Lung microvascular endothelial cell (primary cell): ENCODE data around the gene APMAP. TPM values are rescaled to one million over a fixed set of nuclear protein-coding genes. Genes with fewer than 3 reads are reported as not detected.
A peak's percentile ranks its signal among the peaks of the same experiment; 100 is the strongest.
"Not testable (repeated sequence)": the region's sequence is repeated elsewhere in the genome, so short reads cannot be mapped to it uniquely, and the experiment has no call there.

Source experiments
- DNase-seq, 2 donors: peaks; one replicate each; pipeline versions ENCODE4 v3.0.0 to v3.0.0-alpha.2; 2010; ENCODE audit warnings: low read depth in 2 of 2
- total RNA-seq: library from RNA; depleted of rRNA; stranded (reverse); fragments of >200 nt; gene quantifications from 2 replicates; pipeline ENCODE4 v1.2.1, GENCODE V29; 2014

Gene APMAP
- total RNA-seq, 1 donor from 2014 or later = 63.9 TPM

DNA sequence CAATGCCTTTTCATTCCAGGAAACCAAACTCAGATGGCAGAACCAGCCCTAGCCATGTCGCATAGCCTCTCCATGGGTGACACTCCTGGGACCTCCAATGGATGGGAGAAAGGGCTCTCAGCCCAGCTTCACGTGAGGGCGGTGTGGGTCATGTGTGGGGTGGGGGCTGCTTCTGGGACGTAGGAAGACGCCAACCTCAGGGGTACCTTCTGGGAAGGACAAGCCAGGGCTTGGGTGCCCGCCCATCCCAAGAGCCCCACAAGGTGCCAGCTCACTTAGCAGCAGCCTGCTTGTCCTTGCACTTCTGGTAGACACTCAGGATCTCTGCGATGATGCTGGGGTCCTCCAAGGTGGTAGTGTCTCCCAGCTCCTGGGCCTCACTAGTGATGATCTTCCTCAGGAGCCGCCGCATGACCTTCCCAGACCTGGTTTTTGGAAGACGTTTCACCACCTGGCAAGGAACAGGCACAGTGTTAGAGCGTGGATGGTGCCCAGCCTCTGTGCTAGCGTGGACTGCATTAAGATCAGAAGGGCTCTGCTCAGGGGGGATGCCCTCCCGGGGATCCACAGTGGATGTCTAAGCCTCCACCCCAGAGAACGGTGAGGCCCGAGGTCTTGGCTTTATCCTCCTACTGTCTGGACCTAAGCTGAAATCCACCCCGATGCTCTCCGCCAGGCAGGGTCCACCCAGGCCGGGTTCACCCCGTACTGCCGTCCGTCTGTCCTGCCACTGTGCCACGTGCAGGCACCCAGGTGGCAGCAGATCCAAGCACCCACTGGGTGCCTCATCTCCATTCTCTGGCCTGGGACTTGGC lies 15.1 kb upstream of the APMAP start:
- no peak for DNase-seq

DNA sequence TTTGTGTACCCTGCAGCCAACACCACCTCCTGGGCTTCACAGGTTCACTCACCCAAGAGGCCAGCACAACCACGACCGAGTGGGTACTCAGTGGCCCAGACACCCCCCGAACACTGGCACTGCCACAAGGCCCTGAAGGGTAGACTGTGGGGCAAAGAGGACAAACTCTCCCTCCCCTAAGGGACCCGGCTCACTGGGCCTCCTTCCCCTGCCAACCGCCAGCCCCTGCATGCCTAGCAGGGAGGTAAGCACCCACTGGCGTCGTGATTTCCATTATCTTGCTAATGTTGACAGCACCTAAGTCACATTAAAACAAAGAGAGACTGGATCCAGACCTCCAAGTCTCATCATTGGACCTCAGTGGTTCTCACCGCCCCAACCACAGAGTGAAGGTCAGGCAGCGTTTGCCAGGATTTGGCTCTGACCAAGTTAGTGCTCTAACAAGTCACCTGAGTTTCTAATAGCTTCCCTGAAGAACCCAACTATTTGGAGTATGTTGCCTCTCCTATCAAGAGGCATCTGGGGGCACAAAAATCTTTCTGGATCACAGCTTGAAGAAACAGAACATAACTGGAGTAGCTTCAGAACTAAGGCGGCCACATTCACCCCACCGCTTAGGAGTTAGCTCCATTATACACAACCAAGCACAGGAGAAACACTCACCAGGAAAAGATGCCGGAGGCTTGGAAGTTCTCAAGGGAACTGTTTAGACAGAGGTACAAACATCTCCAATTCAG lies 14.0 kb upstream of the APMAP start:
- DNase-seq = no peak

DNA sequence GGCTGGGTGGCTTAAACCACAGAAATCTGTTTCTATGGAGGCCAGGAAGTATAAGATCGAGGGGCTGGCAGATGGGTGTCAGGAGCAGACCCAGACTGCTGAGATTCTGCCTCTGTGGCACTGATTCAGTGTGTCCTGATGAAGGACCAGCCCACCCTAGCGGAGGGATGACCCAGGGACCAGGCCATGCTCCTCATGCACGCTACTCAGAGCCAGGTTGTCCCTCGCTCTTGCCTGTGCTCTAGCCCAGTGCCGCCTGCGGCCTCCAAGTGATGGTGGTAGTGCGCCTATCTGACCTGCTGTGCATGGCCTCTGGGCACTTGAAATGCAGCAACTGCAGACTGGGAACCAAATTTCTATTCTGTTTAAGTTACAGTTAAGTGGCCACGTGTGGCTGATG lies 13.1 kb upstream of the APMAP start:
- DNase-seq = no peak

DNA sequence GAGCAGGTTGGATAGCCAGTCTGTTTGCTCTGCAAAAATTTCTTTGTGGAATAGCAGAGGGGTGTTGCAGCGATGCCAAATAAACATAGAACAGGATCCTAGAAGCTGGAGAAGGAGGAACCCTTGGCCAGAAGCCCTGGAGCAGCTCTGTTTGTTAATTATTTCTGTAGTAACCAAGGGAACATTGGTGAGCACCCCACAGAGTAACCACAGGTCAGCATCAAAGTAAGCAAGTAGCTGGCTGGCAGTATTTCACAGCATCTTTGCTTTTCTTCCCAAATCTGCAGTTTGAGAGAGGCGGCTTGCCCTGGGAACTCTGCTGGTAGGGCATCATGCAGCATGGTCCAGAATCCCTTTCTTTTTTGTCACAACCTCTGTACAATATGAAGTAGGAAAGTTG lies 12.7 kb upstream of the APMAP start:
- no peak for DNase-seq

DNA sequence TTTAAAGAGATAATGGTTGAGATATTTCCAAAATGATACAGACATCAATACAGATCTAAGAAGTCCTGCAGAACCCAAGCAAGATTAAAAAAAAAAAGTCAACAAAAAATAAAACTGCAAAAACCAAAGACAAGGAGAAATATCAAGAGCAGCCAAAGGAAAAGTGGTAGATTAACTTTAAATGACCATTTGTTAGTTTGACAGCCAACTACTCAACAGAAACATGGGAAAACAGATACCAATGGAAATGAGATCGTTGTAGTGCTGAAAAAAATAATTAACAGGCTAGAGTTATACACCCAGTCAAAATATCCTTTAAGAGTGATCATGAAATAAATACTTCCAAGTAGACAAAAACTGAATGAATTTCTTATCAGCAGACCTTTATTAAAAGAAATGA lies 10.5 kb upstream of the APMAP start:
- DNase-seq = no peak

DNA sequence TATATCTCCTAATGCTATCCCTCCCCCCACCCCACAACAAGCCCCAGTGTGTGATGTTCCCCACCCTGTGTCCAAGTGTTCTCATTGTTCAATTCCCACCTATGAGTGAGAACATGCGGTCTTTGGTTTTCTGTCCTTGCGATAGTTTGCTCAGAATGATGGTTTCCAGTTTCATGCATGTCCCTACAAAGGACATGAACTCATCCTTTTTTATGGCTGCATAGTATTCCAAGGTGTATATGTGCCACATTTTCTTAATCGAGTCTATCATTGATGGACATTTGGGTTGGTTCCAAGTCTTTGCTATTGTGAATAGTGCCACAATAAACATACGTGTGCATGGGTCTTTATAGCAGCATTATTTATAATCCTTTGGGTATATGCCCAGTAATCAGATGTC lies 8.8 kb upstream of the APMAP start:
- DNase-seq = not testable (repeated sequence)

DNA sequence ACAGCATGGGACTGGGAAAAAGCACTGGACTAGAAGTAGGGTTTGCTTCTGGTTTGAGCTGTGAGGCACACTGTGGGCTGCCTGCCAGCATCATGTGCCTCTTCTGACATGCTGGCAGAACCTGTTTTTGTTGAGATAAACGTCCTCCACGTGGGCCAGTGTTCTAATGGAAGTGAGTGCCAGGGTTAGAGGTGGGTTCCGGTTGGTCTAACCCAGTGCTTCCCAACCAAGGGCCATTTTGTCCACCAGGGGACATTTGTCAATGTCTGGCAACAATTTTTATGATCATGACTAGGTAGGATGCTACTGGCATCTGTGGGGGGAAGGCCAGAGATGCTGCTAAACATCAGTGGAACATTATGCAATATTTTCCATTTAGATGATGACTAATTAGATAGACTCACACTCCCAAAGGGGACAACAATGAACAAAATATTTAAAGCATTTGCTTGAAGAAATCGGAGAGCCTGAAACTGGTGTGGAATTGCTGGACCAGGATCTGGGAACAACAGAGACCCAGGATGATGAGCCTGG lies 7.8 kb upstream of the APMAP start:
- peak; percentile 6 to 93 for DNase-seq

DNA sequence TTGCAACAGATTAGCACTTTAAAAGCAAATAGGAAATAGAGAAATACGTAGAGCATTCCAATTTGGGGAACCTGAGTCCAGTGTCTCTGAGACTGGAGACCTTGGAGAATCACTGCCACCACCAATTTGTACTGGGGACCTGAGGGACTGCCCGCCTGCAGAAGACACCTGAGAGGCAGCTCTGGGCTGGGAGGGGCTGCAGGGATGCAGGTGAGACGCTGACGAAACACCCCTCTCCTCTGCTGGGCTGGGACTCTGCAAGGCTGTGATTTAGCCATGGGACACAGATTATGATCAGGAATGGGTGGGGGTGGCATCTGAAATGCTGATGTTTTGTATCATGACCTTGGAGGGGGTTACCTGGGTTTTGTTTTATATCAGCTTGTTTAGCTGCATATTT lies 7.0 kb upstream of the APMAP start:
- no peak for DNase-seq

DNA sequence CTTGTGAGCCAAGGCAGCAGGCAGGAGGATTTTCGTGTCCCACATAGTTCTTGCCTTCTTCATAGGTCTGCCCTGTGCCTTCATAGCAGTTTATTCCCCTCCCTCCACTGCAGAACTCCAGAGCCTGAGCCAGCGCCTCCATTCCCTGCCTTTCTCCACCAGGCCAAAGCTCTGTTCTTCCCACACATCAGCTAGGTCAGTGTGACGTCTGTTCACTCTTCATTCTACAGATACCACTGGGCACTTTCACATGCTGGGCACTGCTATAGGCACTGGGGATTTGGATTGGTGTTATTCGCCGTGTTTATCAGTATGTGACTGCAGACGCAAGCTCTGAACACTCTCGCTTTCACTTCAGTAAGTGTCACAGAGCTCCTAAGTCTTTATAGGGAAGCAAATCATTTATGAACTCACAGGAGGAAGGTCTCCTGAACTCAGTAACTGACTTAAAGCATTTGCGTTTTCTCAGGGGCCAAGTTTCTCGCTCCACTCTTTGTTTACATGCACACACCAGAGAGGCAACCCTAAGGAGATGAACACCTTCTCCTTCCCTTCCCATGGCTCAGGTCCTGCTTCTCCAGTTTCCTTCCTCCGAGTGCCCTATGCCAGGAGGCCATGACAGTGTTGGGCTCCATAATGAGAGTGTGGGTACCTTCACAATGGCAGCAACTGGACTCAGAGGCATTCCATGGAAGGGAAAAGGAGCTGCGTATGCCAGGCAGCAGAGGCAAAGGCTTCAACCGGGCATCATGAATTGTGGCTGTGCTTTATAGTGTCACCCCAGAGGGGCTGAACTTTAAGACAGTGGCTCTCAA lies 6.3 kb upstream of the APMAP start:
- DNase-seq = no peak

DNA sequence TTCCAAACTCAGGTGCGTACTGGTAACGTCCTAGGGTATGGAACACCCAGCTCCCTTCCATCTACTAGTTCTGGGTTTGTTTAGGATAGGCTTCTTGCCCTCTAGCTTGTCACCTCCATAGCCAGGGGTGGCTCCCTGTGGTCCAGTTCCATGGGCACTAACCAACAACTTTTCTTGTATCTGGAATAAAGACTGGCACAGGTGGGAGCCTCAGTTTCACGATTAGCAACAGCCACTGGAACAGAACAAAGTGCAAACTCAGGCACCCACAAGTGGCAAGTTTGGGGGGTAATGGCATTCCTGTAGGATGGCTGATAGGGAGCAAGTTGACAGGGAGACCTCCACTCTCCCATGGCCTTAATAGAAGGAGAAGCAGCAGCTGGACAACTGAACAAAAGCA lies 5.6 kb upstream of the APMAP start:
- no peak for DNase-seq

DNA sequence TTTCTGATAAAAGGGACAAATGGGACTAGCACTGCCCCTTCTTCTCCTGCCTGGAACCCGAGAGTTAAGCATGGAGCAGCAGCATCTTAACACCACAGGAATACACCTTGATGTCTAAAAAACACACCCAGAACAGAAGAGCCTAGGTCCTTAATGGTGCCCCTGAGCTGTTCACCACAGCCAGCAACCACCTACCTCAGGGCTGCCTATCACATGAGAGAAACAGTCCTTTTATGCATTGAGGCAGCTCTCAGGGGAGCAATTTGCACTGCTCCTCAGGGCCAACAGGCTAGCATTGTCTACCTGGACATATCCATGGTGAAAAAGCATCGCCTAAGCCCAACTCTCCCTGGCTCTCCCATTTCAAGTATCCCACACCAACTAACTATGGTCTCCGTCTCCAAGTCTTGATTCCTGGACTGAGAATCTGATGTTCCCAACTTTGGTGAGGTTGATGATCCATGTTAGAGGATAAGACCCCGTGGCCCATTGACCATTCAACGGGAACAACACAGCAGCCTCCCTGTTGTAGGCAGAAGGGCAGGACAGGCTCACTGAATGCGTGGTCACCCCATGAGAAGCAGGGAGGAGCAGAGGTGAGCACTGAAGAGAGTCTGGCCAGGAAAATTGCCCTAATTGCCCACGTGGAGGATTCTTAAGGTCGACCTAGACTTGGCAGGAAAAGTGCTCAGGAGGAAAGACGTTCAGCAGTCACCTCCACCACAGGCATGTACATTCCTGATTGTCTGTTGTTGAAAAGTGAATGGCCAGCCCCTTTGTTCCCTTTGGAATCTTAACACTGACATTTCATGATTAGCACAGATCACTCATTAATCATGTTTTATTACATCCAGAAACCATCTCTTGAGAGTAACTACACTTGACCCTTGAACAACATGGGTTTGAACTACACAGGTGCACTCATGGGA lies 4.2 kb upstream of the APMAP start:
- DNase-seq = no peak

DNA sequence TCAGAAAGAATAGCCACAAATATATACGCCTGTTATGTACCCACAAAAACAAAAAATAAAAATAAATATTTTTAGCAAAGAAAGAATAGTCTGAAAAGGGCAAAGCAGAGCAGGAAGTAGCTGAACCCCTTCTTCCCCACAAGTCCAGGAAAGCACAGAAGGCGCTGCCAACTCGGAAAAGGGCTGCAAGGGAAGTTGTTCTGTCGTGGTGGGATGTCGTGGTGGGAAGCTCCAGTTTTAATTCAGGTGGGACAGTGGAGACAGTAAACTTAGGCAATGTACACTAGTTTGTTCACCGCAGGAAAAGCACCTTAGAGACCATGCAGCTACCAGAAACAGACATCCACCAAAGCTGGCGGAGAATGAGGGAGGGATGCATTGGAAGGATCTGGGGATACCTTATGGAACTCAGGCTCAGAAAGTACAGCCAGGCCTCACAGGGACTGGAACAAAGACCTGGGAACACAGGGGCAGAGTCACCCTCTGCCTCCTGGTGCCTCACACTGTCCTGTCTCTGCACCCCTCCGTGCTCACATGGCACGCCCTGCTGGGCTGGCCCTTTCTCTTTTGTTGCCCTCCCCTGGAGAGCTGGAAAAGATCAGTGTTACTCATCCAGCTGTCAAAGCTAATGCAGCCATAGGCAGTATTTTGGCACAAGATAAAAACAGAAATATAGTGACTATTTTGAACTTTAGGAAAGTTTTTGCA lies 3.3 kb upstream of the APMAP start:
- DNase-seq = no peak

DNA sequence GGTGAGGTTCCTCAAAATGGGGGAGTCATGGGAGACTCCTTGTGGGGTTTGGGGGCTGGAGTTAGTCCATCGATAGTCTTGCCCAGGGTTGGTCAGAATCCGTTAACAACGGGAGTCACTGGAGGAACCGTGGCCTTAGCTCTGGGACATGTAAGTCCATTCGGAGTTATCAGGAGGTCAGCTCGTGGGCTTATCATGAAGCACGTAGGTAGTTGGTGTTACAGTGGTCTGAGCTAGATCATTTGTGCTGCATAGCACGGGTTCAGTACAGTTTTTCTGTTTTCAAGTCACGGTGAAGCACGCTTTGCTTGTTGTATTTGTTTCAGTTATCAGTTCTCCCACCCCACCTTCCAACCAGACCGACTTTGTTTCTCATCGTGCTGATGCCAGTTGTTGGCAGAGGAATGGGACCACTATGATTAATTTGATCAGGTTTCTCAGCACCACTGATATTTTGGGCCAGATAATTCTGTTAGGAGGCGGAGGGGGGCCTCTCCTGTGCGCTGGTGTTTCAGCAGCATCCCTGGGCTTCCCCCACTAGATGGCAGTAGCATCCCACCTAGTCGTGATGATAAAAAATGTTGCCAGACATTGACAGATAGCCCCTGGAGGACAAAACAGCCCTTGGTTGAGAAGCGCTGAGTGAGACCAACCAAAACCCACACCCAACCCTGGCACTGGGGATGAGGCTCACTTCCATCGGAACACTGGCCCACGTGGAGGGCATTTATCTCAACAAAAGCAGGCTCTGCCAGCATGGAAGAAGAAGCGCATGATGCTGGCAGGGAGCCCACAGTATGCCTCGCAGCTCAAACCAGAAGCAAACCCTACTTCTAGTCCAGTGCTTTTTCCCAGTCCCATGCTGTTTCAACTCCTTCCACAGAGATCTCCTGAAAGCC lies 2.2 kb upstream of the APMAP start:
- peak; percentile 75 to 83 for DNase-seq

DNA sequence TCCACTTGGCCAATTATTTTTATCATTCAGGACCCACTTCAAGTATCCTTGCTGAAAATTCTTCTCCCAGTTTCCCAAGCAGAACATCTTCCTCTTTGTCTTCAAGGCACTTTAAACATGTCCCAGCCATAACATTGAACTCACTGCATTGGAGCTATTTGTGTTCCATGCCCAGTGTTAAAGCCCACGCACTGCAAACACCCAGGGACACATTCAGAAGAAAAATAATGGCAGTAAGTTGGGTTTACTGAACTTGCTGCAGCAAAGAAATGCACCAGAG lies 1.6 kb upstream of the APMAP start:
- DNase-seq = no peak

DNA sequence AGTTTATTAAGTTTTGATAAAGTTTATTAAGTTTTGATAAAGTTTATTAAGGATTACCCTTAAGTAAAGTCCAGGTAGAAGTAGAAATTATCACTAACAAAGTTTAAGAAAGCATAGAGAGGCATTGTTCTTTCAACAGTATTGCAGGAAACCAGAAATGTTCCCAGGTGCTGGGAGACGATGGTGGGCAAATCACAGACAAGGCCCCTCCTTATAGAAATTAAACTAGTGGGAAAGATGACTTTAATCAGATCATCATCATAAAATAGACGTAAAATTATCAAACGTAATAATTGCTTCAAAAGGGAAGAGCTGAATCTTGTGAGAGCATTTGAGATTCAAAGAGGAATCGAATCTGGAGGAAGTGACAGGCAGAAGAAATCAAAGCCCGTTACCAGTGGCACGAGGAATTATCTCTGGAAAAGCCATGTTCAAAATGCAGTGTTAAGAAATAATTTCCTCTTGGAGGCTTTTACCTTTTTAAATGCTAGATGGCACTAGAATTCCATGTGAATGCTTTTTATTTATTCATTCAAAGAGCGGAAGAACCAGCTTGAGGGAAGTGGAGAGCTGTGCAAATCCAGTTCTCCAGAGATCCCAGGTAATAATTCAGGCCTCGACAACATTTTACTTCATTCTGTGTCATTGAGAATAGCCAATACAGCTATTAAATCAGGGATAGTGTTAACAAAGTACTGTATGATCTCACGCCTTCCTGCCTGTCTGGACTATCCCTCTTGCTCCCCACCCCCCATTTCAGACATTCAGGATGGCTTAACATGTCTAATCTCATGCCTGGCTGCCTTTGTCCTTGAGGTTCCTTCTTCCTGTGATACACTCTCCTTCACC lies 1.0 kb upstream of the APMAP start:
- DNase-seq = peak; percentile 42 to 65

DNA sequence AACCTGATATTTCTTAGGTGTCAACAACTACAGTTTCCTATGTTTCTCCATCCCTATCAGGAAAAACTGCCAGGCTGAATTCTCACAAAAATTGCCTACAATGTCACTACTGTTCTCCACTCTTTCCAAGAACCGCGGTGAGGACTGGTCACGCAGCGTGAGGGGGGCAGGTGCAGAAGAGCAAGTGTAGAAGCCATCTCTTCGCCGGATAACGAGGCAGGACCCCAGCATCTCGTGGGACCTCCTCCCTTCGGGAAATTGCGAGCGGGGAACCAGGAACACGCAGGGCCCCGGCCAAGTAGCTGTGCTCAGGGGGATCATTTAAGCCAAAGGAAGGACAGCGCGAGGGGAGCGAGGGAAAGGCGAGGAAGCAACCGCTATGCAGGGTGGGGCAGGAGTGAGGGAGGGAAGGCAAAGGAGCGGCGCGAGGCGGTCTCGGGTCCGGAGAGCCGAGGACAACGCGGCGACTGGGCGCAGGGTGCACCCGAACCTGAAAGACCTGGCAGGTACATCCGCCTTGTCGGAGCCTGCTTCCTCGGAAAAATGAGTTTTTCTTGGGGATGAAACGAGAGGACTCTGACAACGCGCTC lies 559 bp downstream of the APMAP start:
- DNase-seq = peak in 1 of 2 donors; percentile 11

DNA sequence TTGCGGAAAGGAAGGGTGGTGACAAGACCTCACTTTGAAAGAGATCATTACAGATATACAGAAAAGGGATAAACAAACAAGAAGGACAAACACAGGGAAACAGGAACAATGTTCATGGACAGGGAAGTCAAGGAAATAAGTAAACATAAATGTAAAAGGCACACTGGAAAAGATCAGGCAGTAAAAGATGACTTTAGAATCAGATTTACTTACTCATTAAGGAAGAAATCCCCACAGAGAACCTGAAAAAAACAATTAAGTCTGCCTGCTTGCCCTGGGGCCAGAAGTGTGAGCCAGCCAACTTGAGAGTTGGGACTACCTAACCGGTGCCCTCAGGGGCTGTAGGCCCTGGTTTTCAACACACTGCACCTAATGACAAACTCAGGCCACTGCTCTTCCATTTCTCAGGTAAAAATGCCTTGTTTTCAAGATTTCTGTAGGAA lies 1.7 kb downstream of the APMAP start:
- no peak for DNase-seq

DNA sequence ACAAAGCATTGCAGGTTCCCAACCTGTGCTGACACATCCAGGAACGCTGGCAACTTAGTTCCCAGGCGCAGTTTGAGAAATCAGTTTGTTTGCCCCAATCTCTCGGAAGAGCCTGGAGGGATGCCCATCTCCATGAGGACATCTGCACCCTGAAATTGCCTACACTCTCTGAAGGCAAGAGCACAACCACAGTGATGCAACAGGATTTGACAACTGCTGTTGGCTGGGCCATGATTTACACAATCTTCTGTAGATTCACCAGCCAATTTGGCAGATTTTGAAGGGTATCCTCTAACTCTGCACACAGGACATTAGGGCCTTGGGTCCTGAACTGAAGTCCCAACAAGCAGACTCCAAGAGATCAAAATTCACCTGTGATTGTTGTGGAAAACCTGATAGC lies 3.4 kb downstream of the APMAP start:
- DNase-seq = no peak
